Gastrocnemius medialis (tissue), 4 donors: ENCODE results near the gene HIRIP3.

Experiments used
- POLR2A ChIP-seq, 2 donors: fragments of 450-650 bp; IDR thresholded peaks; one replicate each; pipeline ENCODE4 v1.6.1; 2017; ENCODE audit warnings: antibody characterized with exemption in 2 of 2, mild to moderate bottlenecking in 2 of 2, moderate library complexity in 2 of 2
- TF ChIP-seq, protein P1 (sequence below), 5 experiments: fragments of 450-650 bp in 3 of 5; fragments of 200-600 bp in 2 of 5; sonication (generic) in 2 of 5; IDR thresholded peaks in 4 of 5; conservative IDR thresholded peaks in 1 of 5; 1 replicate in 4 of 5; 2 replicates in 1 of 5; pipeline ENCODE4 v1.5.1; 2016 to 2019; ENCODE audit warnings: antibody characterized with exemption in 5 of 5, mild to moderate bottlenecking in 3 of 5, moderate library complexity in 3 of 5

DNA sequence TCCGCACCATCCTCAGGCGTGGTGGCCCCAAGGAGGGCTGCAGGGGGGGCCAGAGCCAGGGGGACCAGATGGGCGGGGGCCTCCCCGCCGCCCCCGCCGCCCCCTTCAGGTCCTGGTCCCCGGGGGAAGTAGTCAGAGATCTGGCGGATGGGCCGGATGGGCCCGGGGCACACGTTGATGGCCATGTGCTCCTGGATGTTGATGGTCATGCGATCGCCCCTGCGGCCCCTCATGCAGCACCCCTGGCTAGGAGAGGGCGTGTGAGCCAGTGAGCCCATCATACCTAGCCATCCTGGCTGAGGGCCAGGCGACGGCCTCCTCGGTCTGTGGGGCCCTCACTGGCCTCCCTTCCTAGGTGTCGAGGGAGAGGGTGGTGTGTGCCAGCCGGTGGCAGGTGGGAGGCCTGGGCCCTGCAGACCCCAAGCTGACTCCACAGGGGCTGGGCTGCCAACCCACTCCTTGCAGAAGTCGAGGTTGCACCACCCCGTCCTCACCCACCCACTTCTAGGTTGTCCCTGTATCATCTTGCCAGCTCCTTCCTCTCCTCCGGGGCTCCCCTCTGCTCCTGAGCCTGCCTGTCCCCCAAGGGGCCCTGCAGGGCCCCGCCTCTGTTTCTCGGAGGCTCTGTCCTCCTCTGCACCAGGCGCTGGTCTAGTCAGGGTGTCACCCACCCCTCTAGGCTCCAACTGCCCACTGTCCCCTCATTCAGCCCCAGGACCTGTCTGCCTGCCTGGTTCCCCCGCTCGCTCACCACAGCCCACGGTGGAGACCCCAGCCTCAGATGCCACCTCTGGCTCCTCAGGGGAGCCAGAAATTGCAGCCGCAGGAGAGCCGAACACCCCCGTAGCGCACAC lies 14.8 kb upstream of the HIRIP3 start:
- TF ChIP-seq, protein P1, sequence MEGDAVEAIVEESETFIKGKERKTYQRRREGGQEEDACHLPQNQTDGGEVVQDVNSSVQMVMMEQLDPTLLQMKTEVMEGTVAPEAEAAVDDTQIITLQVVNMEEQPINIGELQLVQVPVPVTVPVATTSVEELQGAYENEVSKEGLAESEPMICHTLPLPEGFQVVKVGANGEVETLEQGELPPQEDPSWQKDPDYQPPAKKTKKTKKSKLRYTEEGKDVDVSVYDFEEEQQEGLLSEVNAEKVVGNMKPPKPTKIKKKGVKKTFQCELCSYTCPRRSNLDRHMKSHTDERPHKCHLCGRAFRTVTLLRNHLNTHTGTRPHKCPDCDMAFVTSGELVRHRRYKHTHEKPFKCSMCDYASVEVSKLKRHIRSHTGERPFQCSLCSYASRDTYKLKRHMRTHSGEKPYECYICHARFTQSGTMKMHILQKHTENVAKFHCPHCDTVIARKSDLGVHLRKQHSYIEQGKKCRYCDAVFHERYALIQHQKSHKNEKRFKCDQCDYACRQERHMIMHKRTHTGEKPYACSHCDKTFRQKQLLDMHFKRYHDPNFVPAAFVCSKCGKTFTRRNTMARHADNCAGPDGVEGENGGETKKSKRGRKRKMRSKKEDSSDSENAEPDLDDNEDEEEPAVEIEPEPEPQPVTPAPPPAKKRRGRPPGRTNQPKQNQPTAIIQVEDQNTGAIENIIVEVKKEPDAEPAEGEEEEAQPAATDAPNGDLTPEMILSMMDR (IDR thresholded peaks at IDR 0.05 in 4 of 5, conservative IDR thresholded peaks at IDR 0.05 in 1 of 5) = no peak
- TF ChIP-seq POLR2A (IDR thresholded peaks at IDR 0.05) = no peak
